ENCODE measurements around the gene PRM3.

PRM3 gene

DNA sequence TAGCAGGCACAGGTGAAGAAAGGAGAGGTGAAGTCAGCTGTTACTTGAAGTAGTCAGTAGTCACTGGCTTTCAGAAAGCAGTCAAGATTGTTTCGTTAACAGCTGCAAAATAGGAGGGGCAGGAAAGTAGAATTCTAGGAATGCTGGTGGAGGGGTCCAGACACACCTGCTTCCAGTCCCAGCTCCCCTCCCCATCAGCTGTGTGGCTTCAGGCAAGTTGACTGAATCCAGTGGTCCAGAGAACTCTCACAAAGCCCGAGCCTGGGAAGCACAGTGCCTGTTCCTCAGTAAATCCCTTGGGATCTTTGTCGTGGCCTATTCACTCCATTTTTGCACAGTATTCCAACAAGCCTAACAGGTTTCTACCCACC, 12.8 kb downstream of the PRM3 start:
- Histone ChIP-seq H3K4me1 (ENCODE audit: insufficient read depth, low read length) (peaks cover 4% of the 10 kb centered on the region), H3K36me3 (ENCODE audit: insufficient read depth, low read length) (no peaks in the 10 kb centered on the region), H3K9me3 (ENCODE audit: low read length) (no peaks in the 10 kb centered on the region), H3K27me3 (ENCODE audit: control insufficient read depth in 1 of 2, insufficient read depth in 2 of 2, low read length in 2 of 2) (no peaks in the 10 kb centered on the region), H3K4me3 (ENCODE audit: low read depth in 1 of 2, low read length in 2 of 2) (no peak overlapping the region), H3K9ac (ENCODE audit: low read length) (no peak overlapping the region), H3K27ac (ENCODE audit: low read depth, low read length) (no peak overlapping the region)

DNA sequence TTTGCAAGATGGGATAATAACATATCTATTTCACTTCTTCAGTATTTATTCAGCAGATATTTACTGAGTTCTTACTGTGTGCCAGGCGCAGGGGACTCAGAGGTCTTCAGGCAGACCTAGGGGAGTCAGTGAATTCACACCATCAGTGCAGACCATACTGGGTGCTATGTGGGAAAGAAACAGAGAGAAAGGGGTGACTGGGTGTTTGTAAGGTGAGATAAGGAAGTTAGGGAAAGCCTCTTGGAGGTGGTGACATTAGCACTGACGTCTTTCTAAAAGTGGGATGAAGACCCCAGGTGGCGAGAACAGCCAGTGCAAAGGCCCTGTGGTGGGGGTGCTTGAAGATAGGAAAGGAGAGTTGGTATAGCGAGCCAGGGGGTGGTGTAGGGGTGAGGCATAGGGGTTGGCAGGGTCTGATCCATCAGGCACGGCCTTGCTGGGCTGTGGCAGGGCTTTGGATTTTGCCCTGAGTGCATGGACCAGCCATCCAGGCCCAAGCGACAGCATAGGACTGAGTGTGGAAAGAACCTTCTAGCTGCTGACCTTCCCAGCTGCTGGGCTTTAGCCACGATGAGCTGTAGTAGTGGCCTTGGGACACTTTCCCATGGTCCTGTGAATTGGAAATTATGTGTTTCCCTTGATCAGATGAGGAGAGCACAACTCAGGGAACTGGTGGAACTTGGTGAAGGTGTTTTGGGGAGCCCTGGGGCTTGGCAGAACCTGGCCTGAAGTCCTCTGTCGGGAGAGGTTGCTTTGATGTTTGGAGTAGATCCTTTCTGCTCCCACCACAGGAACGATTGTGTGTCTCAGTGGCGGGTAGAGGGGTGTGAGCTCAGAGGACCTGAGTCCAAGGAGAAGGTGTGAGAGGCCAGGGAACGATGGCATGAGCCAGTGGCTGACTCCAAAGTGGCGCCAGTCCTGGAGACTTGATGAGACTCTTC, 13.5 kb downstream of the PRM3 start:
- Histone ChIP-seq H3K4me3 (ENCODE audit: low read depth in 1 of 2, low read length in 2 of 2) (no peak overlapping the region), H3K27me3 (ENCODE audit: control insufficient read depth in 1 of 2, insufficient read depth in 2 of 2, low read length in 2 of 2) (no peaks in the 10 kb centered on the region), H3K36me3 (ENCODE audit: insufficient read depth, low read length) (no peaks in the 10 kb centered on the region), H3K4me1 (ENCODE audit: insufficient read depth, low read length) (peaks cover 4% of the 10 kb centered on the region), H3K9ac (ENCODE audit: low read length) (no peak overlapping the region), H3K9me3 (ENCODE audit: low read length) (no peaks in the 10 kb centered on the region), H3K27ac (ENCODE audit: low read depth, low read length) (no peak overlapping the region)

DNA sequence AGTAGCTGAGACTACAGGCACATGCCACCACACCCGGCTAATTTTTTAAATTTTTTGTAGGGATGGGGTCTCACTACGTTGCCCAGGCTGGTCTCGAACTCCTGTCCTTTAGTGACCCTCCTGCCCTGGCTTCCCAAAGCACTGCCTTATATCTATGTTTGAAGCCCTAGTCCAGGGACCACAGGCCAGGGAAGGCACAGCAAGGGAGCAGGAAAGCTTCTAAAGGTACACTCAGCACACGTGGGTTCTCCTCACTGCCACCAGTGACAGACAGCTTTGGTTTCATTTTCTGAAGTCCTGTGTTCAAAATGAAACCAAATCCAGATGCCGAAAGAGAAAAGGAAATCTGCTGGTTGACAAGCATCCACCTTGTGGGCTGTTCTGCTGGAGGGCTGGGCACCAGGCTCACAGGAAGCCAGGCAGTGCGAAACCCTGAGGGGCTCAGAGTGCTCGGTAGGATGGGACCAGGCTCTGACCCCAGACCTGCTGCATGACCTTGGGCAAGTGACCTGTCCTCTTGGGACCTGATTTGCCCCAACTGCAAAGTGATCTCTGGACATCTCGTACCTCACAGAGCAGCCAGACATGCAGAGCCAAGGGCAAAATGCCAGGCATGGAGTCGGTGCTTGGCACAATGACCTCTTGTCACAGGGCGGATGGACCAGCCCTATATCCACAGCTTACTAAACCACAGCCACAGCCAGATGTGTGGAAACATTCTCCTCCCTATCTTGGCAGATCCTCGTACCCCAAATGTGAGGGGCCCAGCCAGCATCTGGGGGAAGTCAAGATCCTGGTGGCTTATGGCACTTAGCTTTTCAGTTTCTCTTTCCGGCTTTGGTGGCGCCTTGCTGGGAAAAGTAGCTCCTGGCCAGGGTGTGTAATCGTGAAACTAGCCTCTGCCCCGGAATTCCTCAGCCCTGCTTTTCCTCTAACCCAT, 14.6 kb downstream of the PRM3 start:
- H3K27ac ChIP-seq (ENCODE audit: low read depth, low read length): no peak overlapping the region
- no peaks in the 10 kb centered on the region for H3K36me3 ChIP-seq (ENCODE audit: insufficient read depth, low read length)
- H3K4me3 ChIP-seq (ENCODE audit: low read depth in 1 of 2, low read length in 2 of 2): no peak overlapping the region
- no peaks in the 10 kb centered on the region for H3K27me3 ChIP-seq (ENCODE audit: control insufficient read depth in 1 of 2, insufficient read depth in 2 of 2, low read length in 2 of 2)
- peaks cover 11% of the 10 kb centered on the region for H3K4me1 ChIP-seq (ENCODE audit: insufficient read depth, low read length)
- no peaks in the 10 kb centered on the region for H3K9me3 ChIP-seq (ENCODE audit: low read length)
- no peak overlapping the region for H3K9ac ChIP-seq (ENCODE audit: low read length)

DNA sequence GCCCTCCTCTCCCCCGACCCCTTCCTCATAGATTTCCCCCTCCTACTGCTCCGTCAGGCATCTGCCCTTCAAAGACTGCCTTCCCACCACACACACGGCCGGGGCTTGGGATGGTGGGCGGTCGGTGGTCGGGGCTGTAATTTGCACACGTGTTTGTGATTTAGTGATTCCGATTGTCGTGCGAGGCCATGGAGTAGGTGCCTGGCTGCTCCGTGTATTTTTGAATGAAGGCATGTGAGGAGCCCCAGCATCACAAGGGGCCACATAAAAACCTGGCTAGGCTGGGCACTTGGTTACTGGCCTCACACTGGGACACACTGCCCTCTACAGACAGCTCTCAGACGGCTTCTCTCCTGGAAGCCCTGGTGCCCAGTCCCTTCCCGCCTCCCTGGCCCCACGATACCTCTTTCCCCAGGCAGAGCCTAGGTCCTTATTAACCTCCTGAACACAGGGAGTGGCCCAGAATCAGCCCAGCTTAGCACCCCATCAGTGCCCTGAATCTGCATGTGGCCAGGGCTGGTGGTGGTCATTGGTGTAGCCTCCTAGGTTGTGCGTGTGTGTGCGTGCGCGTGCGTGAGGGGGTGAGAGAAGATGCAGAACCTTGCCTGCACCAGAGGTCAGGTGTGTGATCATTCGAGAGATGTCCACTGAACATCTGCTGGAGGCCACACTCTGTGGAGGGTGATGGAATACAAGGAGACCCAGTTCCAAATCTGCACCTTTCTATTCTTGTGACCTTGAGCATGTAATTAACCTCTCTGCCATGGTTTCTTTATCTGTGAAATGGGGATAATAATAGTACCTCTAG, 16.1 kb downstream of the PRM3 start:
- Histone ChIP-seq H3K4me3 (ENCODE audit: low read depth in 1 of 2, low read length in 2 of 2) (peak overlapping the region; percentile 48 to 79), H3K4me1 (ENCODE audit: insufficient read depth, low read length) (peaks cover 21% of the 10 kb centered on the region), H3K27ac (ENCODE audit: low read depth, low read length) (peak overlapping the region; percentile 75), H3K9me3 (ENCODE audit: low read length) (no peaks in the 10 kb centered on the region), H3K36me3 (ENCODE audit: insufficient read depth, low read length) (no peaks in the 10 kb centered on the region), H3K27me3 (ENCODE audit: control insufficient read depth in 1 of 2, insufficient read depth in 2 of 2, low read length in 2 of 2) (no peaks in the 10 kb centered on the region), H3K9ac (ENCODE audit: low read length) (peak overlapping the region; percentile 68)

DNA sequence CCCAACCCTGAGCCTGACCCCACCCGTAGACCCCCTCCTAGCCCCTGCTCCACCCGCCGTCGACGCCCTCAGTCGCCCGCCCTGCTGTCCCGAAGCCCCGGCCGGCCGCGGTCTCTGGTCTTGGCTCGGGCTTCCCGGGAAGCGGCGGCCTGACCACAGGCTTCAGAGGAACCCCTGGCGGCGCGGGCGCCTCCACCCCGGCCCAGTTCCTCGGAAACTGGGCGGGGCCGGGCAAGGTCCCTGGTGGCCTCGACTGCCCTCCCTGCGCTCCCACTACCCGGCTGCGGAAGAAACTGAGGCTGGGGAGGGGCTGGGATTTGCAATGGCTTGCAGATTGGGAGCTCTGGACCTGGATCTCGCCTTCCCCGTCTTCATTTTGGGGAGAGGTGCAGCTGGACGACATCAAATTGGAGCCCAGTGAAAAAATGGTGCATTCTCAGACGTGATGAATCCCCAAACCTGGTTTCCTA, 16.7 kb downstream of the PRM3 start:
- Histone ChIP-seq H3K4me3 (ENCODE audit: low read depth in 1 of 2, low read length in 2 of 2) (peak overlapping the region; percentile 48 to 79), H3K9ac (ENCODE audit: low read length) (peak overlapping the region; percentile 68), H3K27me3 (ENCODE audit: control insufficient read depth in 1 of 2, insufficient read depth in 2 of 2, low read length in 2 of 2) (no peaks in the 10 kb centered on the region), H3K27ac (ENCODE audit: low read depth, low read length) (peak overlapping the region; percentile 75), H3K9me3 (ENCODE audit: low read length) (no peaks in the 10 kb centered on the region), H3K4me1 (ENCODE audit: insufficient read depth, low read length) (peaks cover 21% of the 10 kb centered on the region), H3K36me3 (ENCODE audit: insufficient read depth, low read length) (no peaks in the 10 kb centered on the region)

DNA sequence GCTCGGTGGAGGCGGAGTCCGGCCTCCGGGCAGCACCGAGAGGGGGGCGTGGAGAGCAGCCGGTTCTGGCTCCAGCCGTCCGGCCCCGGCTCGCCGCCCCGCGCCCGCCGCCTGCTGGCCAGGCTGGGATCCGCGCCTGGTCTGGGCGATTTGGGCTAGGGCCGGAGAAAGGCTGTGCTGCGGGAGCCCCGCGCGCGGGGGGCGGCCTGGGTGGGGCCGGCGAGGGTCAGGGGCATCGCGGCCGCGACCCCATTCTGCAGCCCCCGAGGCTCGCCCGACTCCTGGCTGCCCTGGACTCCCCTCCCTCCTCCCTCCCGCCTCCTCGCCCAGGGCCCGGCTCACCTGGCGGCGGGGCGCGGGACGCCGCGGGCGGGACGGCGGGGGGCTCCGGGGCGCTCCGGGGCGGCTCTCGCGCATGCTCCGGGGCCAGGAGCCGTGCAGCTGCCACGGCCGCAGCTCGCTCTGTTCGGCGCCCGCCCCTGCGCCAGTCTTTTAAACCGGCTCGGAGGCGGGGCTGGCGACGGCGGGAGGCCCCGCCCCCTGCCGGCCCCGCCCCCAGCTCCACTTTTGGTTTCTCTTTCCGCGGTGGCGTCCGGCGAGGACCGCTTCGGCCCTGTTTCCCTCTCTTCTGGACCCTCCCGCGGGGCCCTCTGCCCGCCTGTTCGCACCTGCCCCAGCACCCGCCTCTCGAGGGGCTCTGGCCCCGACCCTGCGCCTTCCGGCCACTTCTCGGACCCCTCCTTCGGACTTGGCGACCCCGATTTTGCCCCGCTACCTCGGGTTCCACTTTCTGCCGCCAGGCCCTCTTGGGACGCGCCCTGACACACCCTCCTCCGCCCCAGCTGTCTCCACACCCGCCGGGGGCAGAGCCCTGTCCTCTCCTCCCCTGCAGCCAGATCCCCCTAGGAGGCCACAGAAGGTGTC, 17.4 kb downstream of the PRM3 start, which contains the start of gene SOCS1:
TSS of gene SOCS1 (minus strand) at position 468 of the 924 bp plus-strand sequence. CDS start 726 bp downstream, outside the sequence.
- H3K4me3 ChIP-seq (ENCODE audit: low read depth in 1 of 2, low read length in 2 of 2): peak within 1 kb of the TSS; percentile 79 to 83
- H3K36me3 ChIP-seq (ENCODE audit: insufficient read depth, low read length): no peaks in the 10 kb centered on the region
- H3K4me1 ChIP-seq (ENCODE audit: insufficient read depth, low read length): peaks cover 21% of the 10 kb centered on the region

DNA sequence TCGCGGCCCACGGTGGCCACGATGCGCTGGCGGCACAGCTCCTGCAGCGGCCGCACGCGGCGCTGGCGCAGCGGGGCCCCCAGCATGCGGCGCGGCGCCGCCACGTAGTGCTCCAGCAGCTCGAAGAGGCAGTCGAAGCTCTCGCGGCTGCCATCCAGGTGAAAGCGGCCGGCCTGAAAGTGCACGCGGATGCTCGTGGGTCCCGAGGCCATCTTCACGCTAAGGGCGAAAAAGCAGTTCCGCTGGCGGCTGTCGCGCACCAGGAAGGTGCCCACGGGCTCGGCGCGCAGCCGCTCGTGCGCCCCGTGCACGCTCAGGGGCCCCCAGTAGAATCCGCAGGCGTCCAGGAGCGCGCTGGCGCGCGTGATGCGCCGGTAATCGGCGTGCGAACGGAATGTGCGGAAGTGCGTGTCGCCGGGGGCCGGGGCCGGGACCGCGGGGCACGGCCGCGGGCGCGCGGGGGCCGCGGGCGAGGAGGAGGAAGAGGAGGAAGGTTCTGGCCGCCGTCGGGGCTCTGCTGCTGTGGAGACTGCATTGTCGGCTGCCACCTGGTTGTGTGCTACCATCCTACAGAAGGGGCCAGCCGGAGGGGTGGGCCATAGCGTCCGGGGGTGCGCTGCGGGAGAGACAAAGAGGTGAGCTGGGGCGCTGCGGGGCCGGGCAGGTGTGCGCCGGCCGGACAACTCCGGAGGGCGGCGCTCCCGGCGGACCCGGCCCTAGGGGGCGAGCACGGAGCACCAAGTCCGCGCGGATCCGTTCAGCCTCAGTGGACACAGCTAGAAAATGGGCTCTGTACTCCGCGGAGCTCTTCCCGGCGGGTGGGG, 18.3 kb downstream of the PRM3 start:
- H3K4me3 ChIP-seq (ENCODE audit: low read depth in 1 of 2, low read length in 2 of 2): peak overlapping the region; percentile 65 to 83
- no peaks in the 10 kb centered on the region for H3K9me3 ChIP-seq (ENCODE audit: low read length)
- H3K9ac ChIP-seq (ENCODE audit: low read length): no peak overlapping the region
- peaks cover 21% of the 10 kb centered on the region for H3K4me1 ChIP-seq (ENCODE audit: insufficient read depth, low read length)
- no peaks in the 10 kb centered on the region for H3K27me3 ChIP-seq (ENCODE audit: control insufficient read depth in 1 of 2, insufficient read depth in 2 of 2, low read length in 2 of 2)
- H3K27ac ChIP-seq (ENCODE audit: low read depth, low read length): peak overlapping the region; percentile 69
- no peaks in the 10 kb centered on the region for H3K36me3 ChIP-seq (ENCODE audit: insufficient read depth, low read length)

More for the DNA sequence above, 17.4 kb downstream of the PRM3 start, which contains the start of gene SOCS1:
- Histone ChIP-seq H3K27me3 (ENCODE audit: control insufficient read depth in 1 of 2, insufficient read depth in 2 of 2, low read length in 2 of 2) (no peaks in the 10 kb centered on the region), H3K9me3 (ENCODE audit: low read length) (no peaks in the 10 kb centered on the region), H3K9ac (ENCODE audit: low read length) (peak within 1 kb of the TSS; percentile 68), H3K27ac (ENCODE audit: low read depth, low read length) (peak within 1 kb of the TSS; percentile 75)

DNA sequence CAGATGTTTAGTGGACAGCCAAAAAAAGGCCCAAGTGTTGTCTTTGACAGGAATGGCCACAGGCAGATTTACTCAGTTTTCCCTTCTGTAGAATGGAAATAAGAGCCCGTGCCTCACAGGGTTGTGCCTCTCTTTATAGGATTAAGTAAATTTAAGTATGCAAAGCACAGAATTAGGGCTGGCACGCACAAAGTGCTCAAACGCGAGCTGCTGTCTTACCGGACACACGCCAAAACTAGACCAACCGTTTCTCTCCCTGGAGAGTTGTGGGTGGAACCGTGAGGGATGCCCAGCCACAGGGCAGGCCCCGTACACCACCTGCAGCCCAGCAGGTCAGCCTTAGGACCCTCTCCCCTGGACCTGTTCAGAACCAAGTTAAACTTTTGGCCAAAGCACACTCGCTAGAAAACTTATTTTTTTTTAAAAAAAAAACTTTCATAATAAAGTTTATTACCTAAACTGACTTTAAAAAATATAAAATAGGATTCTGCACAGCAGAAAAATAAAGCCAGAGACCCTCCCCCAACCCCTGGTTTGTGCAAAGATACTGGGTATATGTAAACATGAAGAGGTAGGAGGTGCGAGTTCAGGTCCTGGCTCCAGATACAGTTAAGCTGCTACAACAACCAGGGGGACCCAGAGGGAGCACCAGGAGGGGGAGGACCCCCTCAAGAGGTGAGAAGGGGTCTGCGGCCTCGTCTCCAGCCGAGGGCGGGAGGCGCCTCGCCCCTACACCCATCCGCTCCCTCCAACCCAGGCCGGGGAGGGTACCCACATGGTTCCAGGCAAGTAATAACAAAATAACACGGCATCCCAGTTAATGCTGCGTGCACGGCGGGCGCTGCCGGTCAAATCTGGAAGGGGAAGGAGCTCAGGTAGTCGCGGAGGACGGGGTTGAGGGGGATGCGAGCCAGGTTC, 19.2 kb downstream of the PRM3 start:
- H3K4me3 ChIP-seq (ENCODE audit: low read depth in 1 of 2, low read length in 2 of 2): peak overlapping the region; percentile 65 to 83
- H3K27ac ChIP-seq (ENCODE audit: low read depth, low read length): peak overlapping the region; percentile 69
- no peaks in the 10 kb centered on the region for H3K36me3 ChIP-seq (ENCODE audit: insufficient read depth, low read length)
- no peaks in the 10 kb centered on the region for H3K9me3 ChIP-seq (ENCODE audit: low read length)
- H3K27me3 ChIP-seq (ENCODE audit: control insufficient read depth in 1 of 2, insufficient read depth in 2 of 2, low read length in 2 of 2): no peaks in the 10 kb centered on the region
- peaks cover 21% of the 10 kb centered on the region for H3K4me1 ChIP-seq (ENCODE audit: insufficient read depth, low read length)
- H3K9ac ChIP-seq (ENCODE audit: low read length): no peak overlapping the region

Measured in muscle layer of colon (tissue), 2 donors.